Right atrium auricular region (tissue), 2 donors: ENCODE results near the gene RNF125. TPM values are rescaled to one million over a fixed set of nuclear protein-coding genes. Genes with fewer than 3 reads are reported as not detected.

Source experiments
- DNase-seq: peaks from one replicate; pipeline ENCODE4 v3.0.0-alpha.2; 2019; ENCODE audit warnings: low spot score
- H3K27ac ChIP-seq, 2 donors: fragments of 200-600 bp; sonication (generic); 1 replicate in 1 of 2; 2 replicates in 1 of 2; pipeline ENCODE4 v1.5.1; 2016 to 2019
- H3K27me3 ChIP-seq, 2 donors: fragments of 200-600 bp; sonication (generic); one replicate each; pipeline versions ENCODE4 v1.5.1 to v1.6.0; 2017 to 2019
- H3K36me3 ChIP-seq: fragments of 200-600 bp; sonication (generic); one replicate; pipeline ENCODE4 v1.5.1; 2016
- H3K4me1 ChIP-seq, 2 donors: fragments of 200-600 bp; sonication (generic); one replicate each; pipeline versions ENCODE4 v1.5.1 to v1.6.0; 2017 to 2019
- H3K4me3 ChIP-seq, 2 donors: fragments of 200-600 bp; sonication (generic); 1 replicate in 1 of 2; 2 replicates in 1 of 2; pipeline ENCODE4 v1.5.1; 2017 to 2019; ENCODE audit warnings: mild to moderate bottlenecking in 1 of 2, moderate library complexity in 1 of 2
- H3K9me3 ChIP-seq, 2 donors: fragments of 200-600 bp; sonication (generic); one replicate each; pipeline ENCODE4 v1.5.1; 2019
- total RNA-seq, 2 donors: library from RNA; depleted of rRNA; stranded (reverse); fragments of >200 nt; gene quantifications; one replicate each; pipeline ENCODE4 v1.1.0, GENCODE V29; 2016
- TF ChIP-seq, protein P1 (sequence below), 2 donors: fragments of 200-600 bp; sonication (generic); IDR thresholded peaks; one replicate each; pipeline ENCODE4 v1.5.1; 2019; ENCODE audit warnings: antibody characterized with exemption in 2 of 2

Gene RNF125
- total RNA-seq, 2 donors from 2014 or later: 1.7 to 5.6 TPM

DNA sequence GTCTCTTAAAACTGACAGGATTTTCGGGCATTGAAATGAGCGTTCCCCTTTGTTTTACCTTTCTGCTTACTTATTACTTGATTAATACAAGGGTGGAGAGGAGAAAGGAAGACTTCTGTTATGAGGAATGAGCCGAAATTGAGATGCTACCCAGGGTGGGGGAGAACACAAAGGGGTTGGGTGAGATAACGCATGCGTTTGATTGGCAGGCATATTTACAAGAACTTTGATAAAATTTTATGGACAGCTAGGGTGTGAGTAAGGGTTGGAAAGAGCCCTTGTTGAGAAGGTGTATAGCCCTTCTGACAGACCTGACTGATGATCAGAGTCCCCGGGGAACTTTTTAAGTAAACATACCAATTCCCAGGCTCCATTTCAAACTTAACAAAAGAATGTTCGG is 74.9 kb downstream of the RNF125 start:
- H3K9me3 ChIP-seq: no peaks in the 10 kb centered on the region
- no peaks in the 10 kb centered on the region for H3K27me3 ChIP-seq
- no peak for DNase-seq
- H3K4me1 ChIP-seq: peaks cover 0 to 43% of the 10 kb centered on the region in 2 donors
- H3K4me3 ChIP-seq: peak overlapping the region; percentile 77 to 88
- peak overlapping the region; percentile 97 to 99 for H3K27ac ChIP-seq
- no peaks in the 10 kb centered on the region for H3K36me3 ChIP-seq
- TF ChIP-seq, protein P1, sequence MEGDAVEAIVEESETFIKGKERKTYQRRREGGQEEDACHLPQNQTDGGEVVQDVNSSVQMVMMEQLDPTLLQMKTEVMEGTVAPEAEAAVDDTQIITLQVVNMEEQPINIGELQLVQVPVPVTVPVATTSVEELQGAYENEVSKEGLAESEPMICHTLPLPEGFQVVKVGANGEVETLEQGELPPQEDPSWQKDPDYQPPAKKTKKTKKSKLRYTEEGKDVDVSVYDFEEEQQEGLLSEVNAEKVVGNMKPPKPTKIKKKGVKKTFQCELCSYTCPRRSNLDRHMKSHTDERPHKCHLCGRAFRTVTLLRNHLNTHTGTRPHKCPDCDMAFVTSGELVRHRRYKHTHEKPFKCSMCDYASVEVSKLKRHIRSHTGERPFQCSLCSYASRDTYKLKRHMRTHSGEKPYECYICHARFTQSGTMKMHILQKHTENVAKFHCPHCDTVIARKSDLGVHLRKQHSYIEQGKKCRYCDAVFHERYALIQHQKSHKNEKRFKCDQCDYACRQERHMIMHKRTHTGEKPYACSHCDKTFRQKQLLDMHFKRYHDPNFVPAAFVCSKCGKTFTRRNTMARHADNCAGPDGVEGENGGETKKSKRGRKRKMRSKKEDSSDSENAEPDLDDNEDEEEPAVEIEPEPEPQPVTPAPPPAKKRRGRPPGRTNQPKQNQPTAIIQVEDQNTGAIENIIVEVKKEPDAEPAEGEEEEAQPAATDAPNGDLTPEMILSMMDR (IDR thresholded peaks at IDR 0.05): no peak

DNA sequence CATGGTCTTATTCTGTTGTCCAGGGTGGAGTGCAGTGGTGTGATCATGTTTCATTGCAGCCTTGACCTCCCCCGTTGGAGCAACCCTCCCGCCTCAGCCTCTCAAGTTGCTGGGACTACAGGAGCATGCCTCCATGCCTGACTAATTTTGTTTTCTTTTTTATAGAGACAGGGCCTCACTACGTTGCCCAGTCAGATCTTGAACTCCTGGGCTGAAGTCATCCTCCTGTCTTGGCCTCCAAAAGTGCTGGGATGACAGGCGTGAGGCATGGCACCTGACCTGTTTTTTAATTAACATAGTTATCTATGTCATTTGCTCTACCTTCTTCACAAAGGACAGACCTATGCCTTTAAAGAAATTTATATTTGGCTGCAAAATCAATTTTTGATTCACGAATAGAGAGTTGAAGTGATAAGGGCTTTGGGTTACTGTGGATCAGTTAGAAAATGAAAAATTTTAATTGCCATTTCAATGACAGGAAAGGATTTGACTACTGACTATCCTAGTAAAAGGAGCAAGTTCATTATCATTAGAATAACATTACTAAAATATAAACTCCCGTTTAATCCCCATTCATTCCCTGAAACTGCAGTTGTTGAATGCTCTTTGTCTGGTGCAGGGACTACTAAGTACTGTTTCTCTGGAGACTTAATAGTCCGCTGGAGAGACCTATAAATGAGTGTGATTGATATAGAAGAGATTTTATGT is 76.7 kb downstream of the RNF125 start:
- H3K27me3 ChIP-seq: no peaks in the 10 kb centered on the region
- no peak overlapping the region for H3K4me3 ChIP-seq
- TF ChIP-seq, protein P1 (IDR thresholded peaks at IDR 0.05): no peak
- no peak for DNase-seq
- no peak overlapping the region for H3K27ac ChIP-seq
- peaks cover 0 to 43% of the 10 kb centered on the region in 2 donors for H3K4me1 ChIP-seq
- H3K9me3 ChIP-seq: no peaks in the 10 kb centered on the region
- H3K36me3 ChIP-seq: no peaks in the 10 kb centered on the region

DNA sequence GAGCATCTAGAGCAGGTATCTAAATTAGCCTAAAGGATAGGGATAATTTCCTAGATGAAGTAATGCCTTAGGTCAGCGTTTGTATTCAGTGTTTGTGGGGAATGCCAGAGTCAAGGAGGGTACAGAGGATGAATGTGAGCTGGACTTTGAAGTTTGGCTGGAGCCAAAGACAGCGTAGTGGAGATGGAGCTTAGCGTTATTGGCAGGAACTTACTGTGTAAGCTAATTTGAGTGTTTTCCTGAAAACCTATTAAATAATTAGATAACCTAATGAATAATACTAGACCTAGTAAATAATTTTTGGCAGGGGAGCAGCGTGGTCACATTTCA is 77.2 kb downstream of the RNF125 start:
- Histone ChIP-seq H3K4me1 (peaks cover 0 to 43% of the 10 kb centered on the region in 2 donors), H3K27ac (no peak overlapping the region), H3K36me3 (no peaks in the 10 kb centered on the region), H3K27me3 (no peaks in the 10 kb centered on the region), H3K4me3 (no peak overlapping the region), H3K9me3 (no peaks in the 10 kb centered on the region)
- no peak for DNase-seq
- TF ChIP-seq, protein P1 (IDR thresholded peaks at IDR 0.05): no peak

DNA sequence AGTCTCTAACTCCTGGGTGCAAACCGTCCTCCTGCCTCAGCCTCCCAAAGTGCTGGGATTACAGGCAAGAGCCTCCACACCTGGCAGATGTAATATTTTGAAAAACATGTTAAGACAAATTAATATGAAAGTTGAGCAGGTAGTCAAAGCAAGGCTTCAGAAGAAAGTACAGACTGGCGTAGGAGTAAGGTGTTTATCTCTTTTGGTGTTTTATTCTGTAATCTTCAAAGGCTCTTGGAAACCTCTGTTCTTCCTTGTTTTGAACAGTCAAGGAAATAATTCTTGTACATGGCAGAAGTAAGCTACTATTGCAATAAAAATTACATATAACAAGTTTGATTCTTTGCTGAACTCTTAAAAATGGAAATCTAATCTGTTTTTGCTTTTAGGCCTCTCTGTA is 78.3 kb downstream of the RNF125 start:
- H3K27ac ChIP-seq: no peak overlapping the region
- H3K4me1 ChIP-seq: peaks cover 0 to 38% of the 10 kb centered on the region in 2 donors
- H3K4me3 ChIP-seq: no peak overlapping the region
- no peaks in the 10 kb centered on the region for H3K9me3 ChIP-seq
- TF ChIP-seq, protein P1 (IDR thresholded peaks at IDR 0.05): no peak
- H3K27me3 ChIP-seq: no peaks in the 10 kb centered on the region
- no peaks in the 10 kb centered on the region for H3K36me3 ChIP-seq
- DNase-seq: no peak

DNA sequence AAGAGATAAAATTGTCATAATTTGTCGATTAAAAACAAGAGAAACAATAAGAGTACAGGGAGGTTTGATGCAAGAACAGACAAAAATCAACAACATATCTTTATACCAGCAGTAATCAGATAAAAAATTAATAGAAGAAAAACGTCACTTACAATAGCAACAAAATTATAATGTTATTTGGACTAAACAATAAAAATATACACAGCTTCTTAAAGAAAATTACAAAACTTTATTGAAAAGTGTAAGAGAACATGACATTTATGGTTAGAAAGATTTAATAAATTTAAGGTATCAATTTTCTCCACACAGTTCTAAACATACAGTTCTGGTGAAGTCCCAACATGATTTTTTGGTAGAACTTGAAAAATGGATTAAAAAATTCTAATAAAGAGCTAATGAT is 85.9 kb downstream of the RNF125 start:
- H3K27ac ChIP-seq: no peak overlapping the region
- H3K36me3 ChIP-seq: peaks cover 3% of the 10 kb centered on the region
- no peak for DNase-seq
- H3K27me3 ChIP-seq: no peaks in the 10 kb centered on the region
- H3K4me1 ChIP-seq: no peaks in the 10 kb centered on the region
- TF ChIP-seq, protein P1 (IDR thresholded peaks at IDR 0.05): no peak
- H3K9me3 ChIP-seq: no peaks in the 10 kb centered on the region
- H3K4me3 ChIP-seq: no peak overlapping the region

DNA sequence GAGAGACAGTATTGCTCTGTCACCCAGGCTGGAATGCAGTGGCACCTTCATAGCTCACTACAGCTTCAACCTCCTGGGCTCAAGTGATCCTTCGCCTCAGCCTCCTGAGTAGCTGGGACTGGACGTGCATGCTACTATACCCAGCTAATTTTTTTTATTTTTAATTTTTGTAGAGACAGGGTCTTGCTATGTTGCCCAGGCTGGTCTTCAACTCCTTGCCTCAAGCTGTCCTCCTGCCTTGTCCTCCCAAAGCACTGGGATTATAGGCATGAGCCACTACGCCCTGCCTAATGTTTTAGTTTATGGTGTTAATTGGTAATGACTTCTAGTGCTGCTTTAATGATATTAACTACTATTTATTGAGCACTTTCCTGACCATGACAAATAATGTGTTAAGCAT is 91.4 kb downstream of the RNF125 start:
- no peaks in the 10 kb centered on the region for H3K27me3 ChIP-seq
- TF ChIP-seq, protein P1 (IDR thresholded peaks at IDR 0.05): no peak
- no peaks in the 10 kb centered on the region for H3K9me3 ChIP-seq
- no peak overlapping the region for H3K4me3 ChIP-seq
- no peaks in the 10 kb centered on the region for H3K4me1 ChIP-seq
- H3K36me3 ChIP-seq: peaks cover 3% of the 10 kb centered on the region
- no peak for DNase-seq
- H3K27ac ChIP-seq: no peak overlapping the region
